ENCODE results near the gene FAM156A.
"Not testable (repeated sequence)": the region's sequence is repeated elsewhere in the genome, so short reads cannot be mapped to it uniquely, and the experiment has no call there.

FAM156A gene

GRCh38 chrX:52958113-52958959 lies at the start of gene FAM156A:
Gene FAM156A (minus strand): TSS chrX:52958518. CDS start chrX:52948588, 9,930 bp downstream.
- H3K27ac ChIP-seq; in situ Hi-C loops (cut with HindIII; ENCODE audit: low pct_ligation_motif_present, low sequenced_read_pairs); H3K36me3 ChIP-seq (replicated peaks); H3K27me3 ChIP-seq (replicated peaks); H3K4me3 ChIP-seq (ENCODE audit: low read depth, low read length); DNase-seq: not testable (repeated sequence)

- Histone ChIP-seq H3K4me3 (ENCODE audit: low read depth, low read length) (no peak overlapping the region), H3K36me3 (replicated peaks) (no peaks in the 10 kb centered on the region), H3K27ac (no peak overlapping the region), H3K27me3 (replicated peaks) (no peaks in the 10 kb centered on the region)
- in situ Hi-C loops (cut with HindIII; ENCODE audit: low pct_ligation_motif_present, low sequenced_read_pairs) = no loop called here
- DNase-seq = no peak
- no peak for TF ChIP-seq CTCF (IDR thresholded peaks at IDR 0.05; ENCODE audit: low read depth, low read length, missing control alignments)
Observed at GRCh38 chrX:53005327-53005726, 47.0 kb upstream of the FAM156A start.

GRCh38 chrX:53004811-53005210 lies 46.5 kb upstream of the FAM156A start:
- TF ChIP-seq CTCF (IDR thresholded peaks at IDR 0.05; ENCODE audit: low read depth, low read length, missing control alignments) = no peak

GRCh38 chrX:53004038-53004437 lies 45.7 kb upstream of the FAM156A start:
- no peak for DNase-seq
- in situ Hi-C loops (cut with HindIII; ENCODE audit: low pct_ligation_motif_present, low sequenced_read_pairs) = no loop called here
- no peaks in the 10 kb centered on the region for H3K27me3 ChIP-seq (replicated peaks)
- no peak overlapping the region for H3K4me3 ChIP-seq (ENCODE audit: low read depth, low read length)
- no peak for TF ChIP-seq CTCF (IDR thresholded peaks at IDR 0.05; ENCODE audit: low read depth, low read length, missing control alignments)
- no peaks in the 10 kb centered on the region for H3K36me3 ChIP-seq (replicated peaks)
- no peak overlapping the region for H3K27ac ChIP-seq

More at GRCh38 chrX:53004811-53005210, 46.5 kb upstream of the FAM156A start:
- no peak for DNase-seq
- no peak overlapping the region for H3K27ac ChIP-seq
- H3K36me3 ChIP-seq (replicated peaks) = no peaks in the 10 kb centered on the region
- in situ Hi-C loops (cut with HindIII; ENCODE audit: low pct_ligation_motif_present, low sequenced_read_pairs) = no loop called here
- H3K27me3 ChIP-seq (replicated peaks) = no peaks in the 10 kb centered on the region
- no peak overlapping the region for H3K4me3 ChIP-seq (ENCODE audit: low read depth, low read length)

GRCh38 chrX:53003111-53003510 lies 44.8 kb upstream of the FAM156A start:
- DNase-seq = no peak
- no peak for TF ChIP-seq CTCF (IDR thresholded peaks at IDR 0.05; ENCODE audit: low read depth, low read length, missing control alignments)
- Histone ChIP-seq H3K36me3 (replicated peaks) (no peaks in the 10 kb centered on the region), H3K4me3 (ENCODE audit: low read depth, low read length) (no peak overlapping the region), H3K27me3 (replicated peaks) (no peaks in the 10 kb centered on the region), H3K27ac (no peak overlapping the region)
- in situ Hi-C loops (cut with HindIII; ENCODE audit: low pct_ligation_motif_present, low sequenced_read_pairs) = no loop called here

GRCh38 chrX:53001958-53002357 lies 43.6 kb upstream of the FAM156A start:
- TF ChIP-seq CTCF (IDR thresholded peaks at IDR 0.05; ENCODE audit: low read depth, low read length, missing control alignments) = no peak
- H3K36me3 ChIP-seq (replicated peaks) = no peaks in the 10 kb centered on the region
- H3K27me3 ChIP-seq (replicated peaks) = no peaks in the 10 kb centered on the region
- in situ Hi-C loops (cut with HindIII; ENCODE audit: low pct_ligation_motif_present, low sequenced_read_pairs) = no loop called here
- DNase-seq = no peak
- no peak overlapping the region for H3K4me3 ChIP-seq (ENCODE audit: low read depth, low read length)
- no peak overlapping the region for H3K27ac ChIP-seq

Data from brain microvascular endothelial cell (primary cell).